Hematopoietic multipotent progenitor cell (in vitro differentiated cells): ENCODE measurements around the gene RIN2. TPM values are rescaled to one million over a fixed set of nuclear protein-coding genes. Genes with fewer than 3 reads are reported as not detected.

Experiments used
- DNase-seq, 3 donors: peaks; one replicate each; pipeline ENCODE4 v3.0.0-alpha.2; 2011 to 2015; ENCODE audit warnings: low read depth in 2 of 3, low spot score in 2 of 3
- total RNA-seq: library from RNA; depleted of rRNA; stranded (reverse); fragments of >200 nt; gene quantifications from one replicate; pipeline ENCODE4 v1.2.3, GENCODE V29; 2012

Gene RIN2
- total RNA-seq, 1 donor: 6.5 TPM

GRCh38 chr20:19760371-19760721 is 2.3 kb downstream of the RIN2 start:
- DNase-seq: no peak

GRCh38 chr20:19761326-19761725 is 3.3 kb downstream of the RIN2 start:
- no peak for DNase-seq

GRCh38 chr20:19761841-19762240 is 3.8 kb downstream of the RIN2 start:
- no peak for DNase-seq

- peak in 1 of 3 donors; percentile 5 for DNase-seq
Measured at GRCh38 chr20:19764207-19764606, 6.1 kb downstream of the RIN2 start.

GRCh38 chr20:19765266-19765665 is 7.2 kb downstream of the RIN2 start:
- no peak for DNase-seq

- DNase-seq: no peak
Measured at GRCh38 chr20:19765913-19766312, 7.9 kb downstream of the RIN2 start.

GRCh38 chr20:19767070-19767469 is 9.0 kb downstream of the RIN2 start:
- DNase-seq: no peak

- no peak for DNase-seq
Measured at GRCh38 chr20:19768325-19768842, 10.3 kb downstream of the RIN2 start.

GRCh38 chr20:19769507-19769906 is 11.4 kb downstream of the RIN2 start:
- DNase-seq: no peak

GRCh38 chr20:19770375-19770774 is 12.3 kb downstream of the RIN2 start:
- no peak for DNase-seq

- DNase-seq: no peak
Measured at GRCh38 chr20:19771031-19771430, 13.0 kb downstream of the RIN2 start.

- DNase-seq: no peak
Measured at GRCh38 chr20:19773471-19773870, 15.4 kb downstream of the RIN2 start.

- DNase-seq: no peak
Measured at GRCh38 chr20:19774135-19774933, 16.3 kb downstream of the RIN2 start.

- no peak for DNase-seq
Measured at GRCh38 chr20:19775353-19776253, 17.5 kb downstream of the RIN2 start.

- DNase-seq: no peak
Measured at GRCh38 chr20:19777315-19777714, 19.3 kb downstream of the RIN2 start.

GRCh38 chr20:19777981-19778380 is 19.9 kb downstream of the RIN2 start:
- no peak for DNase-seq

- no peak for DNase-seq
Measured at GRCh38 chr20:19778404-19778803, 20.3 kb downstream of the RIN2 start.

- DNase-seq: no peak
Measured at GRCh38 chr20:19779634-19780033, 21.6 kb downstream of the RIN2 start.

- no peak for DNase-seq
Measured at GRCh38 chr20:19780261-19780660, 22.2 kb downstream of the RIN2 start.

- no peak for DNase-seq
Measured at GRCh38 chr20:19781235-19781634, 23.2 kb downstream of the RIN2 start.

GRCh38 chr20:19782669-19783068 is 24.6 kb downstream of the RIN2 start:
- no peak for DNase-seq

GRCh38 chr20:19783966-19784401 is 25.9 kb downstream of the RIN2 start:
- DNase-seq: no peak
